ENCODE data around the gene PPP2R5D.
"Not testable (repeated sequence)": the region's sequence is repeated elsewhere in the genome, so short reads cannot be mapped to it uniquely, and the experiment has no call there.

PPP2R5D gene

GRCh38 chr6:42984001-42984923, at the start of gene PPP2R5D:
PPP2R5D (plus strand) TSS chr6:42984570; CDS start chr6:42984678, 108 bp downstream.
- peak; percentile 91 to 94 for ATAC-seq

GRCh38 chr6:42935322-42935721, 49.0 kb upstream of the PPP2R5D start:
- no peak for ATAC-seq

- no peak for ATAC-seq
Measured at GRCh38 chr6:42936398-42936797, 48.0 kb upstream of the PPP2R5D start.

- no peak for ATAC-seq
Measured at GRCh38 chr6:42937548-42938427, 46.6 kb upstream of the PPP2R5D start.

- ATAC-seq, result no peak
Measured at GRCh38 chr6:42938428-42938796, 46.0 kb upstream of the PPP2R5D start.

GRCh38 chr6:42938987-42939809, 45.2 kb upstream of the PPP2R5D start:
- no peak for ATAC-seq

- no peak for ATAC-seq
Measured at GRCh38 chr6:42939810-42940167, 44.6 kb upstream of the PPP2R5D start.

- no peak for ATAC-seq
Measured at GRCh38 chr6:42940493-42941045, 43.8 kb upstream of the PPP2R5D start.

- ATAC-seq, result not testable (repeated sequence)
Measured at GRCh38 chr6:42941356-42941755, 43.0 kb upstream of the PPP2R5D start.

GRCh38 chr6:42942444-42942843, 41.9 kb upstream of the PPP2R5D start:
- no peak for ATAC-seq

- no peak for ATAC-seq
Measured at GRCh38 chr6:42947950-42948349, 36.4 kb upstream of the PPP2R5D start.

GRCh38 chr6:42952389-42952788, 32.0 kb upstream of the PPP2R5D start:
- no peak for ATAC-seq

GRCh38 chr6:42954405-42954804, 30.0 kb upstream of the PPP2R5D start:
- ATAC-seq, result not testable (repeated sequence)

- ATAC-seq, result no peak
Measured at GRCh38 chr6:42958125-42958524, 26.2 kb upstream of the PPP2R5D start.

GRCh38 chr6:42959917-42960242, 24.5 kb upstream of the PPP2R5D start:
- no peak for ATAC-seq

GRCh38 chr6:42960243-42961019, 23.9 kb upstream of the PPP2R5D start, which contains the start of gene GNMT:
GNMT (plus strand) TSS chr6:42960754; CDS start chr6:42960768, 14 bp downstream.
- ATAC-seq, result peak; percentile 79 to 83

GRCh38 chr6:42961020-42961470, 23.3 kb upstream of the PPP2R5D start:
- ATAC-seq, result no peak

- no peak for ATAC-seq
Measured at GRCh38 chr6:42962096-42962495, 22.3 kb upstream of the PPP2R5D start.

- no peak for ATAC-seq
Measured at GRCh38 chr6:42962502-42963178, 21.7 kb upstream of the PPP2R5D start.

- ATAC-seq, result no peak
Measured at GRCh38 chr6:42963179-42963854, 21.1 kb upstream of the PPP2R5D start.

All from activated CD4-positive, CD25-positive, alpha-beta regulatory T cell treated with anti-CD3 and anti-CD28 coated beads, Interleukin-2, amount 50 U/mL, for 24 hours (primary cell).